HK-2 (cell line): ENCODE results near the gene CKMT1A.

Source experiments
- DNase-seq: peaks from one replicate; pipeline ENCODE4 v3.0.0-alpha.2; 2018; ENCODE audit not compliant: unreplicated experiment

CKMT1A gene

GRCh38 chr15:43748376-43748775, 54.7 kb downstream of the CKMT1A start:
- DNase-seq = no peak
